D721Med (cell line): ENCODE measurements around the gene MEF2A.

ENCODE experiments used
- DNase-seq: peaks from one replicate; pipeline ENCODE4 v3.0.0; 2011; ENCODE audit warnings: low spot score; ENCODE audit not compliant: insufficient read length
- FAIRE-seq: peaks from 2 replicates; lab custom pipeline; 2011; peaks lifted over from hg19 to GRCh38; lab: Jason Lieb, UNC
- TF ChIP-seq, protein P1 (sequence below): IDR thresholded peaks from 2 replicates; pipeline ENCODE4 v1.5.1; 2012; ENCODE audit warnings: mild to moderate bottlenecking, control low read depth; ENCODE audit not compliant: insufficient read depth; ENCODE audit errors: missing control alignments

Gene MEF2A

DNA sequence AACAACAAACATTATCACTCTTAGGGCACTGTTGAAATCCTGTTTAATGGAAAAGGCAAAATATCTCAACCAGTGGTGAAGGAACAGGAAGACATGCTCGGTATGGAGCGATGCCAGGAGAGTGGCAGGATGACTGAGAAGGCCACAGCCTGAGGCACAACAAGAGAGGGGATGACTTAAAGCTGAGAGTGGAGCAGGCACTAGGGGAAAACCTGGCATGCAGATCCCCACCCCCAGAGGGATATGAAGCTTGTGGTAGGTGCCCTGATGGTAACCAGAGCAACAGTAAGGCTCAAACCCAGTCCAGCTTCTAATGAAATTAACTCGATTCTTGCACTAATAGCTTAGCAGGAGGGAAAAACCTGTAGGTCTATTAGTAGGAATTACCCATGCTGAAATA lies 127.0 kb downstream of the MEF2A start:
- FAIRE-seq (no peak), DNase-seq (no peak)
- TF ChIP-seq, protein P1, sequence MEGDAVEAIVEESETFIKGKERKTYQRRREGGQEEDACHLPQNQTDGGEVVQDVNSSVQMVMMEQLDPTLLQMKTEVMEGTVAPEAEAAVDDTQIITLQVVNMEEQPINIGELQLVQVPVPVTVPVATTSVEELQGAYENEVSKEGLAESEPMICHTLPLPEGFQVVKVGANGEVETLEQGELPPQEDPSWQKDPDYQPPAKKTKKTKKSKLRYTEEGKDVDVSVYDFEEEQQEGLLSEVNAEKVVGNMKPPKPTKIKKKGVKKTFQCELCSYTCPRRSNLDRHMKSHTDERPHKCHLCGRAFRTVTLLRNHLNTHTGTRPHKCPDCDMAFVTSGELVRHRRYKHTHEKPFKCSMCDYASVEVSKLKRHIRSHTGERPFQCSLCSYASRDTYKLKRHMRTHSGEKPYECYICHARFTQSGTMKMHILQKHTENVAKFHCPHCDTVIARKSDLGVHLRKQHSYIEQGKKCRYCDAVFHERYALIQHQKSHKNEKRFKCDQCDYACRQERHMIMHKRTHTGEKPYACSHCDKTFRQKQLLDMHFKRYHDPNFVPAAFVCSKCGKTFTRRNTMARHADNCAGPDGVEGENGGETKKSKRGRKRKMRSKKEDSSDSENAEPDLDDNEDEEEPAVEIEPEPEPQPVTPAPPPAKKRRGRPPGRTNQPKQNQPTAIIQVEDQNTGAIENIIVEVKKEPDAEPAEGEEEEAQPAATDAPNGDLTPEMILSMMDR: no peak

DNA sequence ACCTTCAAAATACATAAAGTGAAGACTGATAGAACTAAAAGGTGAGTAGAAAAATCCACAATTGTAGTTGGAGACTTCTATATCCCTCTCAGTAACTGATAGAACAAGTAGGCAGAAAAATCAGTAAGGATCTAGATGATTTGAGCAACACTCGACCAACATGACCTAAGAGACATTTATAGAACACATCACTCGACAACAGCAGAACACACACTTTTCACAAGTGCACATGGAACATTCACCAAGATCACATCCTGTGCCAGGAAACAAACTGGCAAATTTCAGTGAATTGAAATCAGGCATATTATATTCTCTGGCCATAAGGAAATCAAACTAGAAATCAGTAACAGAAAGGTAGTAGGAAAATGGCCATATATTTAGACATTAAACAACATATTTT lies 130.3 kb downstream of the MEF2A start:
- TF ChIP-seq, protein P1: no peak
- DNase-seq (no peak), FAIRE-seq (no peak)

GRCh38 chr15:99702895-99703602 lies 137.3 kb downstream of the MEF2A start:
- no peak for FAIRE-seq

GRCh38 chr15:99703603-99704443 lies 138.0 kb downstream of the MEF2A start:
- DNase-seq (no peak), FAIRE-seq (no peak)
- TF ChIP-seq, protein P1: peak; percentile 15

More at GRCh38 chr15:99702895-99703602, 137.3 kb downstream of the MEF2A start:
- no peak for DNase-seq
- TF ChIP-seq, protein P1: no peak

DNA sequence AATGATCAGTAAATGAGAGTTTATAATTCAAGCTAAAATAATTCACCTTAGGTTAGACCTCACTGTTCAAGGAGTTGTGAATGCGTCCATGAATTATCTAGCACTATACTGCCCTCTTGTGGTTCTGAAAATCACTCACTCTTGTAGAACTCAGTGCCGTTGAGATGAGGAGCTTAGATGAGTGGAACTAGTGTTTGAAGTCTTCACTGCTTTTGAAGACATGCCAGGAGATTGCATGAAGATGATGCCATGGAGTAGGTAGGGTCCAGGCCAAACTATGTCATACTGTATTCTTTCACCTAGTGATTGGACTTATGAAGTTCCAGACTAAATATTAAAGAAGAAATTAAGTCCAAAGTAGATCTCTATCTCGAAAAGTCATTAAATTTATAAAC lies 138.7 kb downstream of the MEF2A start:
- DNase-seq (no peak), FAIRE-seq (peak; percentile 89)
- TF ChIP-seq, protein P1: peak; percentile 92

- FAIRE-seq (no peak), DNase-seq (no peak)
- TF ChIP-seq, protein P1: no peak
Observed at GRCh38 chr15:99706557-99707303, 140.9 kb downstream of the MEF2A start.
